HUES6 (cell line): ENCODE data around the gene TSGA10IP.

Experiments used
- H3K27ac ChIP-seq: 2 replicates; pipeline ENCODE4 v1.7.0; 2013; ENCODE audit warnings: low read depth, mild to moderate bottlenecking, low read length, inconsistent platforms
- H3K27me3 ChIP-seq: 2 replicates; pipeline ENCODE4 v1.6.1; 2013; ENCODE audit warnings: low read length; ENCODE audit not compliant: control insufficient read depth, insufficient read depth
- H3K36me3 ChIP-seq: 2 replicates; pipeline ENCODE4 v1.6.1; 2013; ENCODE audit warnings: low read length; ENCODE audit not compliant: control insufficient read depth, insufficient read depth
- H3K4me1 ChIP-seq: 2 replicates; pipeline ENCODE4 v1.6.1; 2013; ENCODE audit warnings: low read length; ENCODE audit not compliant: control insufficient read depth, insufficient read depth
- H3K4me3 ChIP-seq: 2 replicates; pipeline ENCODE4 v1.5.1; 2013; ENCODE audit warnings: low read depth, low read length
- H3K9ac ChIP-seq: one replicate; pipeline ENCODE4 v1.6.1; 2013; ENCODE audit warnings: mild to moderate bottlenecking, low read length
- H3K9me3 ChIP-seq: 2 replicates; pipeline ENCODE4 v1.6.1; 2013; ENCODE audit warnings: low read depth, low read length; ENCODE audit not compliant: control insufficient read depth, insufficient read depth

Gene TSGA10IP

DNA sequence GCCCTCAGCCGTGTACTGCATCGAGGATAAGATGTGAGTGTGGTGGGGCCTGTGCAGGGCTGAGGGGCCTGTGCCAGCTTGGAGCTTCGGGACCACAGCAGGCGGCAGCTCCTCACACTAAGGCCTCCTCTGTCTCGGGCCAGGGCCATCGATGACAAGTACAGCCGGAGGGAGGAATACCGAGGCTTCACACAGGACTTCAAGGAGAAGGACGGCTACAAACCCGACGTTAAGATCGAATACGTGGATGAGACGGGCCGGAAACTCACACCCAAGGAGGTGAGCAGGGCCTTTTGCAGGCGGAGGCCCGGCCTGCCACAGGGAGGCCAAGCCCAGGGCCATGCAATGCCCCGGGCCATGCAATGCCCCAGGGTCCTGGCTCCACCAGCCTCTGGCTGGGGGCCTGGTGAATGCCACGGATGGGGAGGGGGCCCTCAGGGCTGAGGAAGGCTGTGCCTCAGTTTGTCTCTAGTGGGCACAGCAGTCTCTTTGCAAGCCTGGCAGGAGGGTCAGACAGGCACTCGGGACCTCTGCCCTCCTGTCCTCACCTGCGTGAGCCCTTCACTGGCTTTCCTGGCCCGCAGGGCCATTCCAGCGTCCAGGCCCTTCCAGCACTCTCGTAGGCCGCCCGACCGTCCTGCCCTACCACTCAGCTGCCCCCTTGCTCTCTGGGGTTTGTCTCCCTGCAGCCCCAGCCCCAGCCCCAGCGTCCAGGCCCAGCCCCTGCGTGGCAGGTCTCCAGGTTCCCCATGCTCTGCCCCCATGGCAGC is 32.5 kb downstream of the TSGA10IP start:
- H3K4me1 ChIP-seq = peaks cover 2% of the 10 kb centered on the region; the same call in 1 of the 2 replicates
- H3K9me3 ChIP-seq = no peaks in the 10 kb centered on the region
- no peak overlapping the region for H3K27ac ChIP-seq
- H3K27me3 ChIP-seq = no peaks in the 10 kb centered on the region
- H3K36me3 ChIP-seq = peaks cover 52% of the 10 kb centered on the region
- no peak overlapping the region for H3K4me3 ChIP-seq
- no peak overlapping the region for H3K9ac ChIP-seq

GRCh38 chr11:65978391-65979238 is 33.3 kb downstream of the TSGA10IP start:
- peaks cover 45% of the 10 kb centered on the region for H3K36me3 ChIP-seq
- no peaks in the 10 kb centered on the region for H3K27me3 ChIP-seq
- peaks cover 2% of the 10 kb centered on the region; the same call in 1 of the 2 replicates for H3K4me1 ChIP-seq
- no peak overlapping the region for H3K27ac ChIP-seq
- H3K4me3 ChIP-seq = no peak overlapping the region
- H3K9ac ChIP-seq = no peak overlapping the region
- H3K9me3 ChIP-seq = no peaks in the 10 kb centered on the region

DNA sequence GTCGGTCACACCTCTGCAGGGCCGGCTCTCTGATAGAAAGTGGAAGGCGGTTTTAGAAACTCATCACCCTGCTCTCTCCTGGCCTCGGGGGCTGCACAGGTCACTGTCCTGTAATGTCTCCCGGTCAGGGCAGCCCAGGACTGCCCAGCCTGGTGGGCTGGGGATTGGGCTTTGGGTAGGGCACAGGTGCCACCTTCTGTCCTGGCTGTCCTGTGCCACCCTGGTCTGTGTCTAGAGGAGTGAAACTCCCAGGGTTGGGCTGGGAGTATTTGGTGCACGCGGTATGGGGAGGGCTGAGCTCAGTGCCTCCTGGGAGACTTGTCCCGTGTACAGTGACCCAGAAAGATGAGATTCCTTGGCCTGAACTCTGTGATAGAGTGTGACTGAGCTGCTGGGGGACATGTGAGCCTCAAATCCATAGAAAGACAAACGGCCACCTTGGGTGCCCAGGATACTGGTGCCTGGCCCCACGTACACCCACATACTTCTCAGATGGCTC is 34.0 kb downstream of the TSGA10IP start:
- no peaks in the 10 kb centered on the region for H3K27me3 ChIP-seq
- H3K27ac ChIP-seq = no peak overlapping the region
- H3K4me3 ChIP-seq = no peak overlapping the region
- H3K9me3 ChIP-seq = no peaks in the 10 kb centered on the region
- no peak overlapping the region for H3K9ac ChIP-seq
- H3K4me1 ChIP-seq = peaks cover 2% of the 10 kb centered on the region; the same call in 1 of the 2 replicates
- peaks cover 45% of the 10 kb centered on the region for H3K36me3 ChIP-seq

DNA sequence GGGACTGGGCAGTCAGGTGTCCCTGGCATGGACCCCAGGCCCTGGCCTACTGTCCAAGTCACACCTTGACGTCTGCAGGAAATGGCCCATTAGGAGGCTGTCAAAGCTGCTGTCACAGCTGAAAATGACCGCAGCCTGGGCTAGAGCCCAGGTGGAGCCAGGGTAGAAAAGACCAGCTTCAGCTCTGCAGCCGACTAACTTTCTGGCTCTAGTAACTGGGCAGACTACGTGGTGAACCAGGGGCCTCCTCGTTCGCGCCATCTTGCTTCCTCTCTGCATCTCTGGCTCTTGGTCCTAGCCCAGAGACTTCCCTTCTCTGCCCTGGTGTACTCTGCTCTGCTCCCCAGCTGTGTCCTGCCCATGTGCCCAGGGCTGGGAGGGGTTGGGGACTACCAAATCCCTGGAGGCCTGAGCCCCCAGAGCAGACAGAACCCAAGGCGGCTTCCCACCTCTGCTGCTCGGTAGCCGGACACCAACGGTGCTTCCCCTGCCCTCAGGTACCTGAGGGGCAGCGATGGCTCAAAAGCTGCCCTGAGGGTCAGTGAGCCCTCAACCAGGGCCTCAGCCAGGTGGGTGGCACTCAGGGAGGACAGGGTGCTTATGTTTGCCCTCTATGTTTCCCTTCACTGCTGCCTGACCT is 35.9 kb downstream of the TSGA10IP start:
- peaks cover 39% of the 10 kb centered on the region for H3K36me3 ChIP-seq
- H3K9ac ChIP-seq = peak overlapping the region; percentile 23
- H3K4me3 ChIP-seq = no peak overlapping the region
- H3K9me3 ChIP-seq = no peaks in the 10 kb centered on the region
- peaks cover 2% of the 10 kb centered on the region; the same call in 1 of the 2 replicates for H3K4me1 ChIP-seq
- no peak overlapping the region for H3K27ac ChIP-seq
- no peaks in the 10 kb centered on the region for H3K27me3 ChIP-seq

- Histone ChIP-seq H3K4me3 (no peak overlapping the region), H3K27me3 (no peaks in the 10 kb centered on the region), H3K9ac (no peak overlapping the region)
Observed at GRCh38 chr11:65981972-65982823, 36.9 kb downstream of the TSGA10IP start.

GRCh38 chr11:65982824-65983588 is 37.7 kb downstream of the TSGA10IP start:
- no peak overlapping the region for H3K4me3 ChIP-seq
- H3K27me3 ChIP-seq = no peaks in the 10 kb centered on the region
- no peaks in the 10 kb centered on the region for H3K9me3 ChIP-seq

More at GRCh38 chr11:65981972-65982823, 36.9 kb downstream of the TSGA10IP start:
- Histone ChIP-seq H3K4me1 (peaks cover 2% of the 10 kb centered on the region; the same call in 1 of the 2 replicates), H3K27ac (no peak overlapping the region), H3K9me3 (no peaks in the 10 kb centered on the region), H3K36me3 (peaks cover 29% of the 10 kb centered on the region)

DNA sequence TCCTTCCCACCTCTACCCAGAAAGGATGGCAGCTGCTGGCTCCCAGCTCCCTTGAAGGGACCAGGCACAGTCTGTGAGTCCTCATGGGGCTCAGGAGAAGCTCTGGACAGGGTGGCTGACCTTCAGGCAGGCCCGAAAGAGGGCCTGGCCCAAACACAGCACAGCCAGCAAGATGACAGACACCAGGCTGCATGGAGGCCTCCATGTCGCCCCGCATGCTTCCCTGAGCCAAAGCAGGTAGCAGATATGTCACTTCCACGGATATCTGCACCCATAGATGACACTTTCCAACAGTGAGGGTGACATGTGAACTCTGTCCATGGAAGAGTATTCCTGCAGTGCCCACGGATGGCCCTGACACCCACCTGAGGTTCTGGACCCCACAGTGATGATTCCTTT is 38.3 kb downstream of the TSGA10IP start:
- Histone ChIP-seq H3K9ac (no peak overlapping the region), H3K4me1 (peaks cover 2% of the 10 kb centered on the region; the same call in 1 of the 2 replicates), H3K27ac (no peak overlapping the region), H3K27me3 (no peaks in the 10 kb centered on the region), H3K36me3 (peaks cover 15% of the 10 kb centered on the region), H3K4me3 (no peak overlapping the region), H3K9me3 (no peaks in the 10 kb centered on the region)

More at GRCh38 chr11:65982824-65983588, 37.7 kb downstream of the TSGA10IP start:
- Histone ChIP-seq H3K27ac (no peak overlapping the region), H3K36me3 (peaks cover 21% of the 10 kb centered on the region), H3K9ac (no peak overlapping the region), H3K4me1 (peaks cover 2% of the 10 kb centered on the region; the same call in 1 of the 2 replicates)

DNA sequence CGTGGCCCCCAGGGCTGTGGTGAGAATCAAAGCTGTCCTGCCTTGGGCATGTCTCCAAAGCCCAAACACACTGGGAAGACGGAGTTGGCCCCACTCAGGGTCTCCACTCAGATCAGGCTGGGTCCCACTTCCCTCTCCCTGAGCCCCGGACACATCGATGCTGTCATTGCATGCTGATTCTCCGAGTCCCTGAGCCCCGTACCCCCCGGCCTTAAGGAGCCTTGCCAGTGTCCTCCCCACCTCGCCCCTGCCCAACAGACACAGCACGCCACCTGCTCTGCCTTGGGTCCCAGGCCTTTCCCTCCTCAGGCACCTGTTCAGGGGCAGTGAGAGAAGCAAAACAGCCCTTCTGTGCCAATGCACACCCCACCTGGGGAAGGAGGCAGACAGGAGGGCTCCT is 42.1 kb downstream of the TSGA10IP start:
- no peaks in the 10 kb centered on the region for H3K27me3 ChIP-seq
- no peaks in the 10 kb centered on the region for H3K4me1 ChIP-seq
- H3K27ac ChIP-seq = no peak overlapping the region
- peaks cover 3% of the 10 kb centered on the region; the same call in 1 of the 2 replicates for H3K36me3 ChIP-seq
- H3K9me3 ChIP-seq = no peaks in the 10 kb centered on the region
- H3K4me3 ChIP-seq = no peak overlapping the region
- H3K9ac ChIP-seq = no peak overlapping the region

DNA sequence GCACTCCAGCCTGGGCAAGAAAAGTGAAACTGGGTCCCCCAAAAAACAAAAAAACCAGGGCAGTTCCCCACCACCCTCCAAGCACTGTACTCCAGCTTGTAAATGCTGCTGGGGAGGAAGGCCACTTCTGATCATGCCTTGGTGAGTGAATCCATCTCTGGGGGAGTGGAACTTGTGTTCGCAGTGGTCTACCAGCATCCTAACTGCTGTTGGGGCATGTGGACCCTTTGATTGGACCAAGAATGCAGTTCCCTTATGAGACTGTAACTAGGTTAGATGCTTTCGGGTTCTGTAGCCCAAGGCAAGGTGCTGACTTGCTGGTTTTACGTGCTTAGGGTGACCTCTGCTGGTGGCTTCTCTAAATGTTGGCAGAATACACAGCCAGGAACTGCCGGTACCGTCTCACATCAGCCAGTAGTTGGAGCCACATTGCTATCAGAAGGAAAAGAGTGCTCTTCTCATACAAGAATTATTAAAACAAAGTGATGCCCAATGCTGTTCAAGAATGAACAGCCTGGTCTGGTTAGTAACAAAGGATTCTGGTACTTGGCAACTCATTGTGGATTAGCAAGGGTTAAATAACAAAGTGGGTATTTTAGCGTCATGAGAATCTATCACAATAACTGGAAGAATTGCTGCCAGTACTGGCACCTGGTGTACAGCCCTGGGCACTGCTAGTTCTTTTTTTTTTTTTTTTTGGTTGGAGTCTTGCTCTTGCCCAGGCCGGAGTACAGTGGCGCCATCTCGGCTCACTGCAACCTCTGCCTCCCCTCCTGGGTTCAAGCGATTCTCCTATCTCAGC is 43.7 kb downstream of the TSGA10IP start:
- no peak overlapping the region for H3K27ac ChIP-seq
- no peaks in the 10 kb centered on the region for H3K27me3 ChIP-seq
- no peaks in the 10 kb centered on the region for H3K9me3 ChIP-seq
- no peak overlapping the region for H3K9ac ChIP-seq
- H3K36me3 ChIP-seq = peaks cover 3% of the 10 kb centered on the region; the same call in 1 of the 2 replicates
- no peaks in the 10 kb centered on the region for H3K4me1 ChIP-seq
- H3K4me3 ChIP-seq = no peak overlapping the region
